OCI-LY1 (cell line): Measurements from ENCODE around the gene TRIM4.

Experiments
- EZH2 ChIP-seq: fragments of 200-600 bp; sonication (generic), shearing (Covaris generic); IDR thresholded peaks from 2 replicates; pipeline ENCODE4 v1.8.0; 2017; ENCODE audit warnings: borderline replicate concordance, mixed run types, mild to moderate bottlenecking, antibody characterized with exemption, low read length, moderate library complexity, mixed read lengths
- TF ChIP-seq, protein P1 (sequence below): fragments of 200-600 bp; sonication (generic), shearing (Covaris generic); IDR thresholded peaks from 2 replicates; pipeline ENCODE4 v1.5.1; 2017; ENCODE audit warnings: mild to moderate bottlenecking, antibody characterized with exemption, low read length, moderate library complexity, mixed read lengths

DNA sequence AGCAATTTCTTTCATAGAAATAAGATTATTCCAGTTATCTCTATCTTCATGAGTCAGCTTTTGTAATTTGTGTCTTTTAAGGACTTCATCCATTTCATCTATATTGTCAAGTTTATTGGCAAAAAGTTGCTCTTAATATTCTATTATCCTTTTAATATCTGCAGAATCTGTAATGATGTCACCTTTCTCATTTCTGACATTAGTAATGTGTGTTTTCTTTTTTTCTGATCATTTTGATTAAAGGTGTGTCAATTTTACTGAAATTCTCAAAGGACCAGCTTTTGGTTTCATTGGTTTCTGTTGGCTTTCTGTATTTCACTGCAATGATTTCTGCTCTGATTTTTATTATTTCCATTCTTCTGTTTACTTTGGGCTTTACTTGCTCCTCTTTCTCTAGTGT lies 24.6 kb downstream of the TRIM4 start:
- TF ChIP-seq, protein P1, sequence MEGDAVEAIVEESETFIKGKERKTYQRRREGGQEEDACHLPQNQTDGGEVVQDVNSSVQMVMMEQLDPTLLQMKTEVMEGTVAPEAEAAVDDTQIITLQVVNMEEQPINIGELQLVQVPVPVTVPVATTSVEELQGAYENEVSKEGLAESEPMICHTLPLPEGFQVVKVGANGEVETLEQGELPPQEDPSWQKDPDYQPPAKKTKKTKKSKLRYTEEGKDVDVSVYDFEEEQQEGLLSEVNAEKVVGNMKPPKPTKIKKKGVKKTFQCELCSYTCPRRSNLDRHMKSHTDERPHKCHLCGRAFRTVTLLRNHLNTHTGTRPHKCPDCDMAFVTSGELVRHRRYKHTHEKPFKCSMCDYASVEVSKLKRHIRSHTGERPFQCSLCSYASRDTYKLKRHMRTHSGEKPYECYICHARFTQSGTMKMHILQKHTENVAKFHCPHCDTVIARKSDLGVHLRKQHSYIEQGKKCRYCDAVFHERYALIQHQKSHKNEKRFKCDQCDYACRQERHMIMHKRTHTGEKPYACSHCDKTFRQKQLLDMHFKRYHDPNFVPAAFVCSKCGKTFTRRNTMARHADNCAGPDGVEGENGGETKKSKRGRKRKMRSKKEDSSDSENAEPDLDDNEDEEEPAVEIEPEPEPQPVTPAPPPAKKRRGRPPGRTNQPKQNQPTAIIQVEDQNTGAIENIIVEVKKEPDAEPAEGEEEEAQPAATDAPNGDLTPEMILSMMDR: no peak
- TF ChIP-seq EZH2: no peak
